AG04450 (cell line): Measurements from ENCODE around the gene WDFY4. TPM values are rescaled to one million over a fixed set of nuclear protein-coding genes. Genes with fewer than 3 reads are reported as not detected.

ENCODE experiments used
- CTCF ChIA-PET: fragments of 300-600, 350-600 bp; formaldehyde crosslinking; extraction: SDS; loops from one replicate; lab custom pipeline; 2022; ENCODE audit warnings: antibody characterized with exemption, inconsistent platforms; lab: Charles Lee
- POLR2A ChIA-PET: fragments of 350-600 bp; formaldehyde crosslinking; extraction: SDS; loops from one replicate; lab custom pipeline; 2021; ENCODE audit warnings: antibody characterized with exemption, inconsistent platforms; lab: Yijun Ruan, JAX
- DNase-seq: peaks from one replicate; pipeline ENCODE4 v3.0.0-alpha.2; 2011; ENCODE audit warnings: low read depth, low spot score
- H3K27ac ChIP-seq: one replicate; pipeline ENCODE4 v1.5.1; 2012; ENCODE audit warnings: low read depth, low read length, control low read depth
- H3K27me3 ChIP-seq: one replicate; pipeline ENCODE4 v1.6.0; 2012; ENCODE audit warnings: low read length; ENCODE audit not compliant: control insufficient read depth, insufficient read depth
- H3K4me3 ChIP-seq: 2 replicates; pipeline ENCODE4 v1.5.1; 2011; ENCODE audit warnings: mild to moderate bottlenecking, low read depth, low read length, control low read depth
- H3K9me3 ChIP-seq: 2 replicates; pipeline ENCODE4 v1.5.1; 2012; ENCODE audit warnings: low read length; ENCODE audit not compliant: control insufficient read depth, insufficient read depth
- CTCF ChIP-seq: IDR thresholded peaks from 2 replicates; pipeline ENCODE4 v1.5.1; 2011; ENCODE audit warnings: low read depth, low read length, control low read depth, inconsistent platforms
- polyA plus RNA-seq: library from polyadenylated mRNA; depleted of rRNA; stranded (reverse); fragments of >200 nt; gene quantifications from 2 replicates; pipeline ENCODE4 v1.2.3, GENCODE V29; 2011

Gene WDFY4
- polyA plus RNA-seq, 1 experiment = not detected

GRCh38 chr10:48745662-48746245 is 61.1 kb downstream of the WDFY4 start:
- no peak overlapping the region for H3K4me3 ChIP-seq
- ChIA-PET CTCF (no interaction called here), POLR2A (no interaction called here)
- DNase-seq = no peak
- no peak overlapping the region for H3K27ac ChIP-seq
- H3K27me3 ChIP-seq = peaks cover 13% of the 10 kb centered on the region
- H3K9me3 ChIP-seq = no peaks in the 10 kb centered on the region; the same call in 1 of the 2 replicates
- no peak for TF ChIP-seq CTCF

- no peak for DNase-seq
- TF ChIP-seq CTCF = no peak
- ChIA-PET POLR2A (no interaction called here), CTCF (no interaction called here)
- H3K27me3 ChIP-seq = peaks cover 5% of the 10 kb centered on the region
- H3K4me3 ChIP-seq = no peak overlapping the region
- no peaks in the 10 kb centered on the region; the same call in 1 of the 2 replicates for H3K9me3 ChIP-seq
- no peak overlapping the region for H3K27ac ChIP-seq
These were observed 63.9 kb downstream of the WDFY4 start for GRCh38 chr10:48748573-48748972.

- ChIA-PET POLR2A (no interaction called here), CTCF (no interaction called here)
- Histone ChIP-seq H3K27ac (no peak overlapping the region), H3K27me3 (peaks cover 3% of the 10 kb centered on the region), H3K9me3 (no peaks in the 10 kb centered on the region; the same call in 1 of the 2 replicates), H3K4me3 (no peak overlapping the region)
- TF ChIP-seq CTCF = no peak
- no peak for DNase-seq
These were observed 64.6 kb downstream of the WDFY4 start for GRCh38 chr10:48749254-48749787.

- no peaks in the 10 kb centered on the region; the same call in 1 of the 2 replicates for H3K9me3 ChIP-seq
- no peak for TF ChIP-seq CTCF
- no peak for DNase-seq
- ChIA-PET POLR2A (no interaction called here), CTCF (no interaction called here)
- H3K27ac ChIP-seq = no peak overlapping the region
- H3K4me3 ChIP-seq = no peak overlapping the region
- peaks cover 3% of the 10 kb centered on the region for H3K27me3 ChIP-seq
These were observed 65.3 kb downstream of the WDFY4 start for GRCh38 chr10:48750019-48750418.

GRCh38 chr10:48750991-48751390 is 66.3 kb downstream of the WDFY4 start:
- no peak overlapping the region for H3K4me3 ChIP-seq
- H3K9me3 ChIP-seq = no peaks in the 10 kb centered on the region
- no peaks in the 10 kb centered on the region for H3K27me3 ChIP-seq
- H3K27ac ChIP-seq = no peak overlapping the region
- ChIA-PET POLR2A (no interaction called here), CTCF (no interaction called here)
- no peak for DNase-seq
- no peak for TF ChIP-seq CTCF
